NCI-H345 treated with DMSO at 0.1 percent for 48 hours (cell line): Measurements from ENCODE around the gene DCBLD1.
"Not testable (repeated sequence)": the region's sequence is repeated elsewhere in the genome, so short reads cannot be mapped to it uniquely, and the experiment has no call there.

Experiments
- DNase-seq: peaks from one replicate; lab custom pipeline; 2025; ENCODE audit not compliant: unreplicated experiment; lab: John Stamatoyannopoulos, UW

DCBLD1 gene

GRCh38 chr6:117482240-117483003 lies at the start of gene DCBLD1:
Gene DCBLD1, plus strand, starts transcription at chr6:117482674. Its CDS starts 108 bp downstream, at chr6:117482782.
- peak; percentile 34 for DNase-seq

- no peak for DNase-seq
These were observed 41.6 kb upstream of the DCBLD1 start for GRCh38 chr6:117440706-117441525.

GRCh38 chr6:117441824-117442264 lies 40.6 kb upstream of the DCBLD1 start:
- DNase-seq, result no peak

GRCh38 chr6:117442313-117442712 lies 40.2 kb upstream of the DCBLD1 start:
- not testable (repeated sequence) for DNase-seq

- no peak for DNase-seq
These were observed 37.9 kb upstream of the DCBLD1 start for GRCh38 chr6:117444600-117444999.

- DNase-seq, result no peak
These were observed 35.6 kb upstream of the DCBLD1 start for GRCh38 chr6:117446861-117447260.

GRCh38 chr6:117448011-117448410 lies 34.5 kb upstream of the DCBLD1 start:
- DNase-seq, result no peak

- DNase-seq, result no peak
These were observed 33.6 kb upstream of the DCBLD1 start for GRCh38 chr6:117448732-117449485.

GRCh38 chr6:117449549-117450439 lies 32.7 kb upstream of the DCBLD1 start:
- DNase-seq, result peak; percentile 28

GRCh38 chr6:117451671-117452070 lies 30.8 kb upstream of the DCBLD1 start:
- no peak for DNase-seq

- DNase-seq, result no peak
These were observed 26.2 kb upstream of the DCBLD1 start for GRCh38 chr6:117456250-117456649.

GRCh38 chr6:117456998-117457397 lies 25.5 kb upstream of the DCBLD1 start:
- DNase-seq, result no peak

- DNase-seq, result no peak
These were observed 23.1 kb upstream of the DCBLD1 start for GRCh38 chr6:117459204-117459944.

GRCh38 chr6:117463762-117464665 lies 18.5 kb upstream of the DCBLD1 start:
- no peak for DNase-seq

GRCh38 chr6:117464700-117465099 lies 17.8 kb upstream of the DCBLD1 start:
- DNase-seq, result no peak

GRCh38 chr6:117465691-117466090 lies 16.8 kb upstream of the DCBLD1 start:
- DNase-seq, result no peak

GRCh38 chr6:117467876-117468275 lies 14.6 kb upstream of the DCBLD1 start:
- no peak for DNase-seq

- DNase-seq, result not testable (repeated sequence)
These were observed 13.9 kb upstream of the DCBLD1 start for GRCh38 chr6:117468527-117468926.

GRCh38 chr6:117469356-117469755 lies 13.1 kb upstream of the DCBLD1 start:
- no peak for DNase-seq
